Prostate gland (tissue), 2 donors: Measurements from ENCODE around the gene FGGY. TPM values are rescaled to one million over a fixed set of nuclear protein-coding genes. Genes with fewer than 3 reads are reported as not detected.

Experiments used
- DNase-seq: peaks from one replicate; pipeline ENCODE4 v3.0.0-alpha.2; 2019; ENCODE audit warnings: low spot score
- H3K27ac ChIP-seq, 2 donors: fragments of 200-600 bp; sonication (generic); 2 replicates each; pipeline ENCODE4 v1.5.1; 2017 to 2019
- H3K27me3 ChIP-seq: fragments of 200-600 bp; sonication (generic); replicated peaks from 2 replicates; pipeline ENCODE4 v1.5.1; 2019; ENCODE audit not compliant: insufficient read depth
- H3K36me3 ChIP-seq, 2 donors: fragments of 200-600 bp; sonication (generic); 1 replicate in 1 of 2; 2 replicates in 1 of 2; pipeline versions ENCODE4 v1.5.1 to v1.8.1; 2017 to 2019
- H3K4me1 ChIP-seq: fragments of 200-600 bp; sonication (generic); replicated peaks from 2 replicates; pipeline ENCODE4 v1.5.1; 2019
- H3K4me3 ChIP-seq, 2 donors: fragments of 200-600 bp; sonication (generic); 2 replicates each; pipeline ENCODE4 v1.5.1; 2017 to 2019
- H3K9me3 ChIP-seq: fragments of 200-600 bp; sonication (generic); 2 replicates; pipeline ENCODE4 v1.5.1; 2017
- POLR2A ChIP-seq: fragments of 450-650 bp; IDR thresholded peaks from one replicate; pipeline ENCODE4 v1.6.1; 2016; ENCODE audit warnings: antibody characterized with exemption, mild to moderate bottlenecking
- POLR2AphosphoS5 ChIP-seq: sonication (generic); formaldehyde crosslinking; IDR thresholded peaks from one replicate; pipeline ENCODE4 v1.6.1; 2017; ENCODE audit warnings: antibody characterized with exemption
- WGBS: methylation state at CpG from one replicate; pipeline ENCODE4 v1.1.5; 2018; 5-methylcytosine and 5-hydroxymethylcytosine counted together
- intact Hi-C: fragments of 100-400 bp; cut with DNase I; formaldehyde crosslinking; loops from one replicate; pipeline ENCODE4 v1.14.2; 2022
- total RNA-seq, 2 donors: library from RNA; depleted of rRNA; stranded (reverse); fragments of >200 nt; gene quantifications; one replicate each; pipeline ENCODE4 v1.1.0, GENCODE V29; 2016
- TF ChIP-seq, protein P1 (sequence below), 4 experiments: fragments of 200-600 bp in 2 of 4; fragments of 450-650 bp in 2 of 4; sonication (generic) in 2 of 4; IDR thresholded peaks; 1 replicate in 3 of 4; 2 replicates in 1 of 4; pipeline ENCODE4 v1.5.1; 2016 to 2019; ENCODE audit warnings: antibody characterized with exemption in 4 of 4, mild to moderate bottlenecking in 2 of 4, moderate library complexity in 2 of 4

Gene FGGY
- total RNA-seq, 2 donors from 2014 or later: 28.6 to 32.2 TPM

DNA sequence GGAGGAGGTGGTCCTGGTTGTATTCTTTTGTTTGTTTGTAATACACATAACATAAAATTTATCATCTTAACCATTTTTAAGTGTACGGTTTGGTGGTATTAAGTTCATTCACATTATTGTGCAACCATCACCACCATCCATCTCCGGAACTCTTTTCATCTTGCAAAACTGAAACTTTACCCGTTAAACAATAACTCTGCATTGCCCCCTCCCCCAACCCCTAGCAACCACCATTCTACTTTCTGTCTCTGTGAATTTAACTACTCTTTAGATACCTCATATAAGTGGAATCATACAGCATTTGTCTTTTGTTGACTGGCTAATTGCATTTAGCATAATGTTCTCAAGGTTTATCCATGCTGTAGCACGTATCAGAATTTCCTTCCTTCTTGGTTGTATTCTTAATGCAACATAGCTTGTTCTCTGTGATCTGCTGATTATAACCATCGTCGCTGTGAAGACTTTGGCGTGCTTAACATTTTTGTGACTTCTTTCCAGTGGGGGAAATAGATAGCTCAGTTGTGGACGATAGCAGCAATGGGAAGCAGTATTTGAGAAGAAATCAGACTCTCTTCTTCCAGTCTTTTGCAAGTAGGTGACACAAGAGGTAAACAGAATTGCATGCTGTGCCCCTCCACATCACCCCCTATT, 400.4 kb downstream of the FGGY start:
- H3K9me3 ChIP-seq: no peaks in the 10 kb centered on the region
- WGBS: 62% methylated on average over 8 of the region's 8 CpGs
- no peak overlapping the region for H3K4me3 ChIP-seq
- H3K36me3 ChIP-seq: no peaks in the 10 kb centered on the region
- H3K27ac ChIP-seq: no peak overlapping the region
- intact Hi-C loops: loop anchor here (2.0 to 10.0 kb wide), 3 partner anchors 400 to 800 kb away; partner anchors contain the start of gene FGGY
- DNase-seq: no peak
- no peaks in the 10 kb centered on the region for H3K27me3 ChIP-seq
- TF ChIP-seq POLR2A (no peak), POLR2AphosphoS5 (no peak)
- TF ChIP-seq, protein P1, sequence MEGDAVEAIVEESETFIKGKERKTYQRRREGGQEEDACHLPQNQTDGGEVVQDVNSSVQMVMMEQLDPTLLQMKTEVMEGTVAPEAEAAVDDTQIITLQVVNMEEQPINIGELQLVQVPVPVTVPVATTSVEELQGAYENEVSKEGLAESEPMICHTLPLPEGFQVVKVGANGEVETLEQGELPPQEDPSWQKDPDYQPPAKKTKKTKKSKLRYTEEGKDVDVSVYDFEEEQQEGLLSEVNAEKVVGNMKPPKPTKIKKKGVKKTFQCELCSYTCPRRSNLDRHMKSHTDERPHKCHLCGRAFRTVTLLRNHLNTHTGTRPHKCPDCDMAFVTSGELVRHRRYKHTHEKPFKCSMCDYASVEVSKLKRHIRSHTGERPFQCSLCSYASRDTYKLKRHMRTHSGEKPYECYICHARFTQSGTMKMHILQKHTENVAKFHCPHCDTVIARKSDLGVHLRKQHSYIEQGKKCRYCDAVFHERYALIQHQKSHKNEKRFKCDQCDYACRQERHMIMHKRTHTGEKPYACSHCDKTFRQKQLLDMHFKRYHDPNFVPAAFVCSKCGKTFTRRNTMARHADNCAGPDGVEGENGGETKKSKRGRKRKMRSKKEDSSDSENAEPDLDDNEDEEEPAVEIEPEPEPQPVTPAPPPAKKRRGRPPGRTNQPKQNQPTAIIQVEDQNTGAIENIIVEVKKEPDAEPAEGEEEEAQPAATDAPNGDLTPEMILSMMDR (IDR thresholded peaks at IDR 0.05): no peak
- H3K4me1 ChIP-seq: no peaks in the 10 kb centered on the region

DNA sequence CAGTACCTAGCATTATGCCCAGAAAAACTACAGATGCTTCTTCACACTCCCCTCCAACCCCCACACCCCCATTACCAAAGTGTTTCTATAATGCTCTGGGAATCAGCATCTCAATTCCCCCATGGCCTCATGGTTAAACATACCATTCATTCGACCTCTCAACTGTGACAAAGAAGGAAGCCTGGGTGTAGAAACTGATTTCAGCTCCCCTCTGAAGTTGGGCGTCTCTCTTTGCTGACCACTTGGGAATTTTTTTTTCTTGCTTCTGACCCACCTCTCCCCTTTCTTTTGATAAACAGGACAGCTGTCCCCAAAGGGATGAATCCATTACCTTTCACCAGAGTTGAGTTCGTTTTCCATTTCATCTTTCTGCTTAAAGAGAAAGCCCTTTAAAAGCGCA, 401.5 kb downstream of the FGGY start:
- no peaks in the 10 kb centered on the region for H3K9me3 ChIP-seq
- TF ChIP-seq, protein P1 (IDR thresholded peaks at IDR 0.05): no peak
- TF ChIP-seq POLR2AphosphoS5: no peak
- no peak for TF ChIP-seq POLR2A
- H3K36me3 ChIP-seq: no peaks in the 10 kb centered on the region
- H3K27ac ChIP-seq: peak overlapping the region; percentile 58 to 64
- H3K4me1 ChIP-seq: no peaks in the 10 kb centered on the region
- WGBS: 41% methylated on average over 4 of the region's 4 CpGs
- H3K27me3 ChIP-seq: no peaks in the 10 kb centered on the region
- no peak for DNase-seq
- H3K4me3 ChIP-seq: no peak overlapping the region
- intact Hi-C loops: loop anchor here (2.0 to 10.0 kb wide), 3 partner anchors 554 to 914 kb away; partner anchors contain the start of gene JUN

DNA sequence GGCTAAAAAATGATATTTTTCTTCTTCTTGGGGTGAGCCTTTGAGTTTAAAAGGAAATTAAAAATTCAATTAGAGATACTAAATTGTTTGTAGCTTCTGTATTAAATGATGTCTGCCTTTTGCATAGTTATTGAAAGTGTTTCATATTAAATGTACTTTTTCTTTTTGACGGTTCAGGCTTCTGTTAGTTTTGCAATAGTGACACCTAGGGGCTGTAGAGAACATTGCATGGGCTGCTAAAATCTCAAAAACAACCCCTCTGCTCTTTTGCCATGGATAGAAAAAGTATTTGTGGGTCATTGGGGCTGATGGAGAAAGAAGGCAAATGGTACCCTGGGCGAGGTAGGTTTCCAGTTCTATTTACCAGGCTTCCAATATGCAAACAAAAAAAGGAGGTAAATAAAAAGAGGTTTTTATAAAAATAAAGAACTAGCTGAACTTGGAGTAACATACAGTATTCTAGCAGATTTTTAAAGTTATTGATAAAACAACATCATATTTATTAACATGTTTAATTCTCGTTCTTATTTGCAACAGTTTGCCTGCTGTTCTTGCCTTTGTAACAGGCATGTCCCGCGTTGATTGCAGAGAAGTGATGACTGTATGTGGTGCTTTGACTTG, 402.4 kb downstream of the FGGY start:
- Histone ChIP-seq H3K4me3 (no peak overlapping the region), H3K27ac (peak overlapping the region; percentile 58 to 64), H3K36me3 (no peaks in the 10 kb centered on the region), H3K4me1 (no peaks in the 10 kb centered on the region), H3K9me3 (no peaks in the 10 kb centered on the region), H3K27me3 (no peaks in the 10 kb centered on the region)
- DNase-seq: no peak
- intact Hi-C loops: loop anchor here (2.0 to 10.0 kb wide), 3 partner anchors 555 to 915 kb away; partner anchors contain the start of gene JUN
- 40% methylated on average over 5 of the region's 5 CpGs for WGBS
- no peak for TF ChIP-seq POLR2A
- peak; percentile 45 for TF ChIP-seq POLR2AphosphoS5
- TF ChIP-seq, protein P1 (IDR thresholded peaks at IDR 0.05): peak; percentile 90 to 94 (median 92)

DNA sequence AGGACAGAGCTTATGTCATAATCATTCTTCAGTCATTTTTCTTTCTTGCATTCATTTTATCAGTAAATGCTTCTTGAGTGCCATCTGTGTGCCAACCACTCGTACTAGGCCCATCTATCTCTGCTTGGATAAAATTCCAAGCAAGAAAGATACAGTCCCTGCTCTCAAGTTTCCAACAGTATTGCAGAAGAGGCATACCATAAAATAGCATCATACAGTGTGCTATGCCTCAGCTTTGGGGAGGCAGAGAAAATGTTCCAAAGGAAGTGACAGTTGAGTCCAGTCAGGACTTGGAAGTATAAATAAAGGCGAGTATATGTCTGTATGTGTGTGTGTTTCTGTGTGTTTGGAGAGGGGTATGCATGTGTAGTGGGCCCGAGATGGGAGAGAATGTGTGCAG, 404.5 kb downstream of the FGGY start:
- Histone ChIP-seq H3K4me1 (no peaks in the 10 kb centered on the region), H3K36me3 (no peaks in the 10 kb centered on the region), H3K4me3 (no peak overlapping the region), H3K27ac (no peak overlapping the region), H3K9me3 (no peaks in the 10 kb centered on the region), H3K27me3 (no peaks in the 10 kb centered on the region)
- intact Hi-C loops: loop anchor here (5.0 kb wide), 1 partner anchor 964 kb away; no protein-coding TSS in a partner anchor
- no peak for DNase-seq
- 89% methylated on average over 3 of the region's 3 CpGs for WGBS
- TF ChIP-seq POLR2A (no peak), POLR2AphosphoS5 (no peak)
- TF ChIP-seq, protein P1 (IDR thresholded peaks at IDR 0.05): no peak
